DMS114 treated with DMSO at 0.1 percent for 48 hours (cell line): ENCODE measurements around the gene CAMK1D.

Experiments
- DNase-seq: peaks from one replicate; lab custom pipeline; 2025; ENCODE audit not compliant: unreplicated experiment; lab: John Stamatoyannopoulos, UW

Gene CAMK1D

DNA sequence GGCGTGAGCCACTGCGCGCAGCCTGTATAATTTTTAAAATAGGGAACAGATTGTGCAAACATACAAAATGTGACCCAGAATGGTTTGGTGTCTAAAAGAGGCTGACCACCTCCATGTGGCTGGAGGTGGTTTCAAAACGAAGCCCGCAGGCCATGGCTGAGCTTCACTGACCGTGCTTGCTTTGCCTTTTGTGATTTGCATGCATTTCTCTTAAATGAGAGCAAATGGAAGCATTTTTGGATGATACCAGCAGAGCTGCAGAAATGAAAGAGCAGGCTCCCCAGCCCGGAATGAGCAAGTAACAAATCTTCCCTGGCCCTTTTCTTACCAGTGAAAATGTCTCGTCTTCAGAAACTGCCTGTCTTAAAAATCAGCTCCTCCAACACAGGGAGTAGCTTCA, 239.9 kb downstream of the CAMK1D start:
- DNase-seq = no peak

- no peak for DNase-seq
Observed at GRCh38 chr10:12589791-12590190, 240.4 kb downstream of the CAMK1D start.

GRCh38 chr10:12590675-12591659, 241.6 kb downstream of the CAMK1D start:
- DNase-seq = no peak

DNA sequence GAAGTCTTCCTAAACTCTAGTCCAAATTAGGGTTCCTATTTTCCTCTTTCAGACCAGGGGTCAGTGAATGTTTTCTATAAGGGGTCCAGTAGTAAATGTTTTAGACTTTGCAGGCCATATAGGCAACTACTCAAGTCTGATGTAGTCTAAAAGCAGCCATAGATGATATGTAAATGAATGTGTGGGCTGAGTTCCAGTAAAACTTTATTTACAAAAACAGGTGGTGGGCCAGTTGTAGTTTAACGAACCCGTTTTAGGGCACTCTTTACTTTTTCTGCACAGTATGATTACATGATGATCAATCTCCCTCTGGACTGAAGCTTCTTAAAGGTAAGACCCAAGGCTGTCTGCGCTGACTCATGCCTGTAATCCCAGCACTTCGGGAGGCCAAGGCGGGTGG, 243.6 kb downstream of the CAMK1D start:
- DNase-seq = no peak

DNA sequence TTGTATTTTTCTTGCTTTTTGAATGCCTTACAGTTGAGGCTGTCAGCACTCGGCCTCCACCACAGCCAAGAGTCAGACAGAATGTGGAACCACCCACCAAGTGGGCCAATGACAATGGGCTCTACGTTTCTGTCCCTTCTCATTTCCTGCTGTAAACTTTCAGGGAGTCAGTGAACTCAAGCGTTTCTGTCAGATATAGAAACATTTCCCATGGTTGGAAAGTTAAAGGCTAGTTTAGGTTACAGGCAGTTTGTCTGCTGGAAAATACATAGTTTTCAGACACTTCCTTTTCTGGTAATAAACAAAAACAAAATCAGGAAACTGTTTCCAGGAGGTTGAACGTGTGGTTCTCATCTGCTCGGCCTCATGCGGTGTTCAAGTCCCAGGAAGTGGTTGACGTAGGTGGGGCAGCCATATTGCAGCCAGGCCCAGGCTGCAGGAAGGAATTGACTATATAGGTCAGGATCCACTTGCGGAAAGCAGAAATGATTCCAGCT, 245.1 kb downstream of the CAMK1D start:
- DNase-seq = no peak

GRCh38 chr10:12595936-12596576, 246.7 kb downstream of the CAMK1D start:
- DNase-seq = no peak

DNA sequence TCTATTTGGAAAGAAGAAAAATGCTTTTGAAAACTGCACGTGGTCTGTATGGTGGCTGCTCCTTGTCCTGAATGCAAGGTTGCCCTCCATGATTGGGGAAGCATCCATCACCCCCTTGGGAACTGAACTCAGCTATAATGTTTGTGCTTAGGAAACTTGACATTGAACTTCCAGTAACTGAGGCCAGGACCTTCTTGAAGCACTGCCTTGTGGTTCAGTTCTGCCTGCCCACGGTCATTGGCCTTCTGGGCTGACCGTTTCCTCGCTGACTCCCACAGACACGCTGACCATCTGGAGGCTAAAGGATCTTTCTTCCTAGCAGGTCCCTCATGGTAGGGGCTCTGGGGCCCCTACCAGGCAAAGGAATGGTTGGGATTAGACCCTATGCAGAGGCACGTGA, 247.8 kb downstream of the CAMK1D start:
- no peak for DNase-seq

DNA sequence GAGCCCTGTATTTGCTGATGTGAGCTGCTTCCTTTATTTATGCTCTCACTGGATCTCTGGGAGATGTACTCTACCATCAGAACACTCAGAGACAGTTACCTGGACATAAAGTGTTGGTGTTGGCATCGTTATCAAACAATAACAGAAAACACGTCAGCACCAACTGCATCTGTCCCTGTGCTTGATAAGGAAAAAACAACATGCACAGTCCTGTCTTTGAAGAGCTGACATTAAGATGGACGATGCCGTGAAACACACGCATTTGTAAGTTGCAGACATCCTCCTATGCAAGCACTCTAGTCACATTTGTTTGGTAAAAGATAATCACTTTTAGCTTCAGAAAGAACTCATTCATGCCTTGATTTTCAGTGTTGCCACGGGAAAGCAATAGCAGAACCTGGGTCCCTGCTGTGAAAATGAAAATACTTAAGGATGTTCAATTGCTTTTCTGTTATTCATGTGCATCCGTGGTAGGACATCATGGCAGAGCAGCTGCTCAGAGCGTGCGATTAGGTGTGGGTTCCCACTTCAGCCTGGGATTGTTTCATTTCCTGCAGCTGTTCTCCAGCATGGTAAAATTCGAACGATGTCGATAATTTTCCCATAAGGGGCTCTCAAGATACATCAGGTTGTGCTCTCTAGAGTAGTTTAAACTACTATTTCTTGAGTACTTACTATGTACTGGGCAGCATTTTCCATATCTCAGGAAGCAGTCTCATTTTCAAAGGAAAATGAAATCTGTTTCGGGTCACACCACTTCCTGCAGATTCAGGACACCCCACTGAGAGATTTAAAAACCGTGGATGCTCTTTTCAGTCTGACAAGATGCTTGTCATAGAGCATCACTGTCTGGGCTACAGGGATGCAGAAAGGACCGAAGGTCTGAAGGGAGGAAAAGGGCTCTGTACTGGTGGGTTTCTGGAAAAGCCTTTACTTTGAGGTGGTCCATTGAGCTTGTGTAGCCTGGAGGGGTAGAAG, 248.7 kb downstream of the CAMK1D start:
- DNase-seq = no peak

GRCh38 chr10:12600652-12601051, 251.3 kb downstream of the CAMK1D start:
- no peak for DNase-seq

DNA sequence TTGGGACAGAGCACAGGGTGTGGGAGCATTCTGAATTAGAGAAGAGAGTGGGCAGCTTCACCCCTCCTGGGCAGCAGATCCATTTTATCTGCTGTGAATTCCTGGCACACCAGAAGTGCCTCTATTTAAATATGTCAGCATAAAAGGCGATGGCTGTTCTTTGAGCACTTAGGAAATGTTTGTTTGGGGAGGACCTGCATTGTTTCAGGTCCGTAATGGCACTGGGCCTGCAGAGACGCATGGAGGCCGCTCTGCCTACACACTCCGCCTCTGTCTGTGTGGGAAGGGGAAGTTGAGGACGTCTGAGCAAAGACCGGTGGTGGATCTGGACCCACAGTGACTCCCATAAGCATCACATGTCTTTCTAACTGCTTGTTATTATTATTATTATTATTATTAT, 253.2 kb downstream of the CAMK1D start:
- no peak for DNase-seq

- DNase-seq = no peak
Observed at GRCh38 chr10:12603766-12604470, 254.6 kb downstream of the CAMK1D start.

- no peak for DNase-seq
Observed at GRCh38 chr10:12605580-12606405, 256.4 kb downstream of the CAMK1D start.

DNA sequence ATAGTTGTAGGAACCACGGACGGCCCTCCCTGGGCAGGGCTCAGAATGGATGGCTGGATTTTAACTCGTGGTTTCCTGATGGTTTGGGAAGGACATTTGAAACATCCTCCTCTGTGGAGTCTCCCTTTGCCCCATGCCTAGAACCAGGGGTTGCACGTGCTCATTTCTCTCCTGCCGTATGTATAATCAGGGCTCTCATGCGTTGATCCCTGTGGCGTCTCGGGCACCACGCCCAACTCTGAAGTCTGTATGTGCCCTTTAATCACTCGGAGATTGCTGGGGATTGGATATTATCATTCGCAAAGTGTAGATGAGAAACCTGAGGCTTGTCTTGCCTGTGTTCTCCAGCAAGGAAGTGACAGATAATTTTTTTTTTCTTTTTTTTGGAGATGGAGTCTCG, 257.1 kb downstream of the CAMK1D start:
- DNase-seq = no peak

DNA sequence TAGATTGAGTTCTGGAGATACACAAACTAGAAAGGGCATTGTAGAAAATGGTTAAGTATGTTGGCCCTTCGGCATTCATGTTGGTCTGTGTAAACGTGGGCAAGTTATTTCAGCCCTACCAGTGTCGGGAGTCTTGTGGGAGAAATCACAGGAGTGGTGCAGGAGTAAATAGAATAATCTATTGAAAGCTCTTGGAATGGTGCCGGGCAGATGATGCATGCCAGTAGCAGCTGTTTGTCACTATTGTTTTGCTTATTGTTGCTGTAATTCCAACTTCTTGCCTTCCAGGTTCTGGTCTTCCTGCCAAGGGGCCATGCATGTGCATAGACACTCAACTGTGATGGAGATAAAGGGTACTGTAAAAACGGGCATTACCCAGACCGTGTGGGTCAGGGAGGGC, 259.4 kb downstream of the CAMK1D start:
- DNase-seq = no peak

DNA sequence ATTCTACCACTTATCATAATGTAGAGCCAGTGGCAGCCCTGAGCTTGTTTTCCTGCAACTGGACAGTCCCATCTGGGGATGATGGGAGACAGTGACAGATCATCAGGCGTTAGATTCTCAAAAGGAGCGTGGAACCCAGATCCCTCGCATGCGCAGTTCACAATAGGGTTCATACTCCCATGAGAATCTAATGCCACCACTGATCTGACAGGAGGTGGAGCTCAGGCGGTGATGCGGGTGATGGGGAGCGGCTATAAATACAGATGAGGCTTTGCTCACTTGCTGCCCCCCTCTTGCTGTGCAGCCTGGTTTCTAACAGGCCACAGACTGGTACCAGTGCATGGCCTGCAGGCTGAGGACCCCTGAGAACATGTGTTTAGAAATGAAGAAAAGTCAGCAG, 260.1 kb downstream of the CAMK1D start:
- DNase-seq = no peak

GRCh38 chr10:12613136-12613535, 263.8 kb downstream of the CAMK1D start:
- DNase-seq = no peak

DNA sequence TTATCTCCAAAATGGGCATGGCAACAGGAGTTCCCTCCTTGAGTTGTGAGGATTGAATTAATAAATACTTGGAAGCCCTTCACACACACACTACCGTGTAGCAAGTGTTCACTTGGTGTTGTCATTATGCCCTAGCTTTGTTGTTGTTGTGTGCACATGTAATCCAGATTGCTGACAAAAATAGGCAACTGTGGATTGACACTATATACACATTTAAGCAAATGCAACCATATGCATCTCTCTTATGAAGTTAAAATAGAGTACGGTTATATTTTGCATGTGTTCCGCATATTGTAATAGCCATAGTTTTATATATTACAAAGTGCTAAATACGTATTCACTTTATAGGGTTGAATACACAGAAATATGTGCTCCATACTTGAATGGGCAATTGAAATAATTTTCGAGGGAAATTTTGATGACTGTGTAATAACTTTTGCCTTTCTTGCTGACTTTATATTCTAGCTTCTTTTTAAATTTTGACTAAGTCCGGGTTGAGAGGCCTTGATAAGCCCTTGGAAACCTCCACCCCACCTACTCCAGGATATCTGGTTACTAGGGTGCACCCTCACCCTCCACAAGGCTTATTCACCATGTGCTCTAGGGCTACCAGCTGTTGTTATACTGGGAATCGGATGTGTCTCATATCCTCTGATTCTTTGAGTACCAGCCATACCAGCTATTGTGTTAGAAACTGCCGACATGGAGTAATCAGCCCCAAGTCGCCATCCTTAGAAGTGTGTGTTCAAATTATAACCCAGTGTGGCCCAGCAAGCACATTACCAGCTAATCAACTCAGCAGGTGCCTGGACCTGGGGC, 265.0 kb downstream of the CAMK1D start:
- DNase-seq = no peak

DNA sequence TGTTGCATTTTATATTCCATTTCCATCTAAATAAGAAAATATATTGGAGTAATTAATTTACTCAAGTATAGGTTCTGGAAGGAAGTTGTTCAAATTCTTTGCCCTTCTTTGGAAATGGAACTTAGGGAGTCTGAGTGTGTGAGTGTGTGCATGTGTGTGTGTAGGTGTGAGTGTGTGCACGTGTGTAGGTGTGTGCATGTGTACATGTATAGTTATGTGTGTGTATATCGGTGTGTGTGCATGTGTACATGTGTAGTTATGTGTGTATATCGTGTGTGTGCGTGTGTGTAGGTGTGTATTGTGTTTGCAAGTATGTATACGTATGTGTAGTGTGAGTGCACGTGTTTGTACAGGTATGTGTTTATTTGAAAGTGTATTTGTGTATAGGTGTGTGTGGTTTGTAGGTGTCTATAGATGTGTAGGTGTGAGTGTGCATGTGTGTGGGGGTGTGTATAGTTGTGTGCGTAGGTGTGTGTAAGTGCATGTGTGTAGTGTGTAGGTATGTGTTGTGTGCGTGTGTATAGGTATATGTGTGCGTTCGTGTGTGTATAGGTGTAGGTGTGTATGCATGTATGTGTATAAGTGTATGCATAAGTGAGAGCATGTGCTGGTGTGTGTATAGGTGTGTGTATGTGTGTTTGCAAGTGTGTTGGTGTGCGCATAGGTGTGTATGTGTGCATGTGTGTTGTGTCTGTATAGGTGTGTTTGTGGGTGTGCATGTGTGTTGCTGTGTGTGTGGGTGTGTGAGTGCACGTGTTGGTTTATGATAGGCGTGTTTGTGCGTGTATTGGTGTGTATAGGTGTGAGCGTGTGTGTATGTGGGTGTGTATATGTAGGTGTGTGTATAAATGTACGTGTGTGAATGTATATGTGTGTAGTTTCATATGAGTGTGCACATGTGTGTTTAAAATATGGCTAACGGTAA, 266.2 kb downstream of the CAMK1D start:
- DNase-seq = no peak
